ACHN (cell line): Measurements from ENCODE around the gene DUSP28.

Experiments
- DNase-seq: peaks from one replicate; pipeline ENCODE4 v3.0.0-alpha.2; 2015
- in situ Hi-C: cut with HindIII; loops from 2 replicates; pipeline ENCODE4 v1.10.0; 2017; ENCODE audit warnings: low sequenced_read_pairs, low pct_ligation_motif_present, low pct_unique_long_range_greater_than_20kb

The DUSP28 gene

DNA sequence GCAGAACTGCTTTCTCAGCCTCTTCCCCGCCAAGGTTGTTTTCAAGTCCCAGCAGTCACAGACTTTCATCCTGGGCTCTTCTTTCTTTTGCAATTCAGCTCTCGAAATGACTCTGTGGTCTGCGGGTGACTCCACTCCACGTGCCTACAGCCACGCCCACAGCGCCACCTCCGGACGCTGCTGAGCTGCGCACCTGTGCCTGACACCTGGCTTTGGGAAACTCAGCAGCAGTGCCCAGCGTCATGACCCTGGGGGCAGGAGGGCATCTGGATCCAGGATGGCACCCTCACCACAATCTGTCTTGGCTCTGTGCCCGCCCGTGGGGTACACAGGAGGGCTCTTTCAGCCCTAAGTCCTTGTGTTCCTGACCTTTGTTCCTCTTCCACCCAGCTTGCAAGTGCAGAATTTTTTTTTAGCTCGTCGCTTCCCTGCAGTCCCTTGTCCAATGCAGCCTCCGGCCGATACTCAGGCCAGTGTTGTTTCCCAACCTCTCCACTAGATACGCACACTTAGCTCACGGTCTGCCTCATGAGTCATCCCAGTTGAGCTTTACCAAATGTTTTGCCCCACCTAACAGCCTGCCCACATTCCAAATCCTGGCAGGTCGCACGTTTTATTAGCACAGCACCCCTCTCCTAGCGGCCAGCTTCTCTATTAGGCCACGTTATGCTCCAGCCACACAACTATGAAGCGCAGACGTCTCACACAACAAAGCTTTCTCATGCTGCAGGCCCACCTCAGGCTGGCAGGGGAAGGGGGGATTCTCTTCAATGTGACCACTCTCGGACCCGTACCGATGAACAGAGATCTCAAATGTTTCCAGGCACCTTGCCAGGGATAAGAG lies 19.8 kb downstream of the DUSP28 start:
- DNase-seq = peak; percentile 94
- in situ Hi-C loops = no loop called here

DNA sequence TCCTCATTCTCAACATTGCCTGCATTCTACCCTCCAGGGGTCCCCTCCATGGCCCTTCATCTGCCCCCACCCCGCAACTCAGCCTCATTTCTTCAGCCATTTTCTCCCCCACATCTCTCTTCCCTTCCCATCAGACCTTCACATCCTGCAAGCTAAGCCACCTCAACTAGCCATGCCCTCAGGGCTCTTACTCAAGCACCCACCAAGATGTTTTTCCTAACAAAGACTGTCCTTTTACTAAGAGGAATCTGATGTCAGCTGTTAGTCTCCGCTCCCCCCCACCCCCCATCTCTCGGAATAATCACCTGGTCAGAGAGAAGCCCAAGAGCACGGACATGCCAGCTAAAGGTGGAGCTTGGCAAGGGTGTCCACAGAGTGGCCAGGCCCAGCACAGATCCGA lies 21.7 kb downstream of the DUSP28 start:
- in situ Hi-C loops = no loop called here
- no peak for DNase-seq

- in situ Hi-C loops = no loop called here
Measured at GRCh38 chr2:240582781-240583180, 22.6 kb downstream of the DUSP28 start.

GRCh38 chr2:240583774-240584173 lies 23.6 kb downstream of the DUSP28 start:
- no peak for DNase-seq
- in situ Hi-C loops = no loop called here

More at GRCh38 chr2:240582781-240583180, 22.6 kb downstream of the DUSP28 start:
- no peak for DNase-seq

- DNase-seq = no peak
Measured at GRCh38 chr2:240584486-240585031, 24.4 kb downstream of the DUSP28 start.

DNA sequence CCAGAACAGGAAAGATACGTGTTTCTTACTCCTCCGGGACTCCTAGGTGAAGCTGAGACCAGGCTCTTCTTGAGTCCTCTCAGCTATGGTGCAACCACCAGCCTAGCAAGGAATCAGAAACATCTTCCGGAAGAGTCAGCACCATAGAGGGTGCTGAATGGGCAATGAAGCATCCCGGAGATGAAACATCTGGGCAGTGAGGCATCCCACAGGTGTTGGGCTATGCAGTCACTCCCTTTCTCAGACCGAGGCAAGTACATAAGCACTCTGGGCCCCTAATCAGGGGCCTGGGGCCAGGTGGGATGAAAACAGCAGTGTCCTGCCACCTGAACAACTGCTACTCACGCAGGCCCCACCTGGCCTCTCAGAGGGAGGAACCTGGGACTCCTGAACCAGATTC lies 24.9 kb downstream of the DUSP28 start:
- DNase-seq = no peak

More at GRCh38 chr2:240584486-240585031, 24.4 kb downstream of the DUSP28 start:
- in situ Hi-C loops = no loop called here

DNA sequence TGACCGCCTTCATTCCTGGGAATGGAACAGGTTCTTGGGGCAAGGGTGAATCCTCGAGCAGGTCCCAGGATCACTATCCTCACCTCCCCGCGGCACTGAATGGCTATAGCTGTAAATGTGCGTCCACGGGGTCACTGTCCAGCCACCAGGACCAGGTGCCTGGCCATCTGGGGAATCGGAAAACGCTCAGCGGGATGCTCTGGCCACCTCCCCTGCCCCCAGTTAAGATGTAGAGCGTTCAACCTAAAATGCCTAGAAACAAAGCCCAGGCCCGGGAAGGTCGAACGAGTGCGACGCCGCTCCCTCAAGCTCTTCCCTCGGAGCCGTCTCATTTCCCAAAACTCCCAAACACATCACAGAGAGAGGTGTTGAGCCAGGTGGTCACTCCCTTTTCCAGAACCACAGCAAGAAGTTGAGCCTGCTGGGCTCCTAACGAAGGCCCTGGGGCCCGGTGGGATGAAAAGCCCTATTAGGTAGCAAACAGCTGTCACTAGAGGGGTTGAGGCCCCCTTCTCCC lies 25.6 kb downstream of the DUSP28 start:
- no peak for DNase-seq
- in situ Hi-C loops = no loop called here

More for the DNA sequence above, 24.9 kb downstream of the DUSP28 start:
- in situ Hi-C loops = no loop called here

DNA sequence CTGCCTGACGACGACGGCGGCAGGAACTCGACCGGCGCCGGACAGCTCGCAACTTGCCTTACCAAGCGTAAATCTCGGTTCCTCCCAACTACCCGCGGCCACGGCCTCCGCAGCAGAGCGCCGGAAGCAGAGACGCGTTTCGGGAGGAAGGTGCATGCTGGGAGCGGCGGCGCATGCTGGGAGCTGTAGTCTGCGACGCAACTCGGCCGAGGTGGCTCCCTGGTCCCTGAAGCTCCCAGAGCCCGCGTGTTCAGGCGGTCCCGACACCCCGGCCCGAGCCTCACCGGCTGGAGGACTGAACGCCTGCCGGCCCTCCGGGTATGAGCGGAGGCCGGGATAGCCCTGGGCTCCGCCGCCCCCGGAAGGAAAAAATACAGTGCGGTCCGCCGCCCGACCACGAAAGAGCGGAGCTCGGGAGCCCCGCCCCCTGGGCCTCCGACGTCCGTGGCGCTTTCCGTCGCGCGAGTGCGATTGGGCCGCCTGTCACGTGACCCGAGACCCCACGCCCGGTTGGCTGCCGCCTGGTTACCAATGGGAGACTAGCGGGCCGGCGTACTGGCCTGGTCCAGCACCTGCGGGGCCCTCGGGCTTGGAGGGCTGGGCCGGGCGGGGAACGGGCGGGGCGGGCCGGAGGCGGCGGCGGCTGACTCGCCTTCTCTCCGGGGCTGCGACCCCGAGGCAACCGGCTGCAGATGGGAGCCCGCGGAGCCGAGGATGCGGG lies 26.2 kb downstream of the DUSP28 start, which contains the start of gene CAPN10:
TSS of gene CAPN10 (plus strand) at position 537 of the 721 bp plus-strand sequence. CDS start at position 715, 178 bp downstream.
- in situ Hi-C loops = no loop called here
- DNase-seq = peak; percentile 97

DNA sequence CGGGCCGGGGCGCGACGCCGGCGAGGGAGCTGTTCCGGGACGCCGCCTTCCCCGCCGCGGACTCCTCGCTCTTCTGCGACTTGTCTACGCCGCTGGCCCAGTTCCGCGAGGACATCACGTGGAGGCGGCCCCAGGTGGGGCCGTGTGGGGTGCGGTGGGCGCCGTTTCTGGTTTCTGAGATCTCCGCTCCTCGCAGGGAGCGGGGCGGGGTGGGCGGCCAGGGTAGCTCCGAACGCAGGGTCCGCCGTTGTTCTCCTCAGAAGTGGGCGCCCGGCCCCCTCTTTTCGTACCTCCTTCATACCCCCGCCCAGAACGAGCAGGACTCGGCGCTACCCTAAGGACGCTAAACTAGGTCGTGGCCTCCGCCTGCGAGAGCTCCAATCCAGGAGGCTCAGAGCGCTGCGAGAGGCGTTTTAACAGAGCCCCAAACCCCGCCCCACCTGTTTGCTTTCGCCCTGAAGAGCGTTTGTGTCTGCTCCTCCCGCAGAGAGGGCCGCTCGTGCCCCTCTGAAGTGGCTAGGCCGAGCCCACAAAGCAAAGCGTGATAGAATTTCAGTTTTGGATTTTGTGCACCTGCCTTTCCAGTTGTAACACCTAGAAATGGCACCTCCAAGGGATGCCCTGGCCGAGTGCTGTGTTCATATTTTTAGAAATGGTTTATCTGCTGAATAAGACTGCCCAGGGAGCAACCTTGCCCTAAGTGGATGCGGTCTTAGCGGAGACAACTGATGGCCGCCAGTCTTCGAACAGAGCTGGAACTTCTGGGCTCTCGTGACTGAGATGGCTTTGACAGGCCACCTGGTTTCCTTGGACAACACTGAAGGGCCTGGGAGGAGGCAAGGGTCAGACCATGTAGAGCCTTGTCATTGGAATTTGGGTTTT lies 27.0 kb downstream of the DUSP28 start:
- DNase-seq = peak; percentile 55
- in situ Hi-C loops = no loop called here

GRCh38 chr2:240588006-240588655 lies 28.0 kb downstream of the DUSP28 start:
- in situ Hi-C loops = no loop called here

GRCh38 chr2:240588669-240589068 lies 28.5 kb downstream of the DUSP28 start:
- in situ Hi-C loops = no loop called here
- no peak for DNase-seq

More at GRCh38 chr2:240588006-240588655, 28.0 kb downstream of the DUSP28 start:
- DNase-seq = no peak

DNA sequence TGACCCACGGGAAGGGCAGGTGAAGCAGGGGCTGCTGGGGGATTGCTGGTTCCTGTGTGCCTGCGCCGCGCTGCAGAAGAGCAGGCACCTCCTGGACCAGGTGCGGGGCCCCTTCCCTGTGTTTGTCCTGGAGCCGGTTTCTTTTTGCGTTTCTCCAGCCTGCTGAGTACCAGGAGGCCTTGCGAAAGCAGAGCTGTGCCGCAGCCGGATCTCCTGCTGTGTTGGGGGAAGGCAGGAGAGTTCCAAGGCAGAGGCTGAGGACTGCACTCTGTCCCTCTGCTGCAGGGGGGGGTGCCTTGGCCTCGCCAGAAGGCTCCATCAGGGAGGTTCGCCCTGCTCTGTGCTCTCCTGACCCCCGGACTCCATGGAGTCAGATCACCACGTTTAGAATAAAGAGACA lies 29.2 kb downstream of the DUSP28 start:
- in situ Hi-C loops = no loop called here
- no peak for DNase-seq

DNA sequence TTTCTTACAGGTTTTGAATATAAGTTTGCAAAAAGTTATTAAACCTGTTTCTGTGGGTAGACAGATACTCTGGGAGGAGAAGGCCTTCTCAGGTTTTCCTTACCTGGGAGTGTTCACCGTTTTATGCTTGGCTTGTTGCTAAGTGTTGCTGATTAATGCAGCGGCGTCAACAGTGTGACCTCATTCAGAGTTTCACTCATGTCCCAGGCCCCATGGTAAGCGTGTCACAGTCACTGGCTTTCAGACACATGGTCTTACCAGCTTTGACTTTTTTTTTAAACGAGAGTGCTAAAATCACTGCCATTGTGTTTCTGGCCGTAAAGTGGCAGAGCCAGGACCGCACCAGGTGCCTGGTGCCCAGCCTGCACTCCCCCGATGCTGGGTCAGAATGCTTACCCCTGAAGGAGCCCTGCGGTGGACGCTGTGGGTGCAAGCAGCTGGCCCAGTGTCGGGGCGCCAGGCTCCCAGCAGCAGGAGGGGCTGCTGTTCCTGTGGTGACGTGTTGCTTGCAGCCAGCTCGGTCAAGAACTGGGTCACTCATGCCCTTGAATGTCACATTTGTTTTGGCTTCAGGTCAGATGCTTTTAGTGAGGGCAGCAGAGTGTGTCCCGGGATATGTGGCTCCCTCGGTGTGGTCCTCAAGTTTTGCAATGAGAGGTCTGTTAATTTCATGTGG lies 29.8 kb downstream of the DUSP28 start:
- in situ Hi-C loops = no loop called here
- no peak for DNase-seq

DNA sequence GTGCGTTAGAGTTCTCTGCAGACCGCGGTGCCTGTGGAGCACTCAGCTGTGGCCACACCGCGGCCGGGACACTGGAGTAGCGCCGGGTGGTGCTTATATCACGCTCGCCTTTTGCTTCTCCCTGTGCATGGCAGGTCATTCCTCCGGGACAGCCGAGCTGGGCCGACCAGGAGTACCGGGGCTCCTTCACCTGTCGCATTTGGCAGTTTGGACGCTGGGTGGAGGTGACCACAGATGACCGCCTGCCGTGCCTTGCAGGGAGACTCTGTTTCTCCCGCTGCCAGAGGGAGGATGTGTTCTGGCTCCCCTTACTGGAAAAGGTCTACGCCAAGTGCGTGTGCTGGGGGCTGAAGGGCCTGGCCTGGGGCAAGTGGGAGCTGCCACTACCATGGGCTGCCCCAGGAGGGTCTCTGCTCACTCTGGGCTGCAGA lies 30.5 kb downstream of the DUSP28 start:
- DNase-seq = no peak
- in situ Hi-C loops = no loop called here

GRCh38 chr2:240591226-240591625 lies 31.1 kb downstream of the DUSP28 start:
- DNase-seq = no peak
- in situ Hi-C loops = no loop called here

GRCh38 chr2:240591784-240592183 lies 31.6 kb downstream of the DUSP28 start:
- in situ Hi-C loops = no loop called here
- no peak for DNase-seq

DNA sequence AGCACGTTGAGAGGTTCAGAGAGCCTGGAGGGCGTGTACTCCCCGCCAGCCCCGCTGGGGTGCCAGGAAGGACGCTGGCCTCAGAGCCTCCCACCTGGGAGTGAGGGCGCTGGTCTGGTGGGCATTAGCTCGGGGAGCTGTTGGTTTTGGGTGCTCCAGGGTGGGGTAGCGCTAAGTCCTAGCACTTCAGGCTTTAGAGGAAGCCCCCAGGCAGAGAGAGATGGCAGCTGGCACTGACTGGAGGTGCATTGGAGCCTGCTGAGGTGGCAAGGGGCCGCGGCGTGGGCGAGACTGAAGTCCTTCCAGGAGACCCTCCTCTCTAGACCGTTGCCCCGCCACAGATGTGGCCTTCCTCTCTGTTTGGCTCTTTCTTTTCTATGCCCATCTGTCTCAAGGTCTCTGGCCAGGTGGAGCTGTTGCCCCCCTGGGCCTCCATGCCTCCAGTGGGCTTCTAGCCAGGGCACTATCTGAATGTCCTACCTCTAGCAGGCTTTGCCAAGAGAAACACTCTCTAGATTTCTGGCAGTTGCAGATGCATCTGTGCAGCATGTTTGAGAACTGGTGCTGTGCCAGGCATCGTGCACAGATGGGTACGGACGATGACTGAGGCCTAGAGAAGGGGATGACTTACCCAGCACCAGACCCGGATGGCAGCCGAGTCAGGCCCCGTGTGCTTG lies 33.0 kb downstream of the DUSP28 start:
- in situ Hi-C loops = no loop called here
- DNase-seq = no peak
